Activated naive CD8-positive, alpha-beta T cell treated with anti-CD3 and anti-CD28 coated beads for 36 hours (primary cell): ENCODE results near the gene LAMB1. TPM values are rescaled to one million over a fixed set of nuclear protein-coding genes. Genes with fewer than 3 reads are reported as not detected.
"Not testable (repeated sequence)": the region's sequence is repeated elsewhere in the genome, so short reads cannot be mapped to it uniquely, and the experiment has no call there.

Experiments
- DNase-seq: peaks from one replicate; pipeline ENCODE4 v3.0.0; 2021
- H3K27ac Mint-ChIP-seq: one replicate; pipeline ENCODE4 v1.8.0; 2022; ENCODE audit warnings: mild to moderate bottlenecking, moderate library complexity, mixed read lengths
- H3K27me3 Mint-ChIP-seq: one replicate; pipeline ENCODE4 v1.8.0; 2022; ENCODE audit warnings: mild to moderate bottlenecking, mixed read lengths
- H3K36me3 Mint-ChIP-seq: one replicate; pipeline ENCODE4 v1.8.0; 2021; ENCODE audit warnings: mild to moderate bottlenecking, mixed read lengths
- H3K4me1 Mint-ChIP-seq: one replicate; pipeline ENCODE4 v1.8.0; 2021; ENCODE audit warnings: mixed read lengths
- H3K4me3 Mint-ChIP-seq: one replicate; pipeline ENCODE4 v1.8.0; 2022; ENCODE audit warnings: mild to moderate bottlenecking, moderate library complexity, mixed read lengths
- H3K9me3 Mint-ChIP-seq: one replicate; pipeline ENCODE4 v1.8.0; 2022; ENCODE audit warnings: mixed read lengths
- total RNA-seq, 2 experiments: library from RNA; stranded (reverse); gene quantifications; one replicate each; pipeline ENCODE4 v1.2.3, GENCODE V29; 2021

The LAMB1 gene
- total RNA-seq, 2 experiments from 2014 or later = 0.16 to 0.32 TPM

- H3K27me3 Mint-ChIP-seq = peaks cover 4% of the 10 kb centered on the region
- H3K36me3 Mint-ChIP-seq = no peaks in the 10 kb centered on the region
- H3K4me3 Mint-ChIP-seq = no peak overlapping the region
- DNase-seq = no peak
- H3K9me3 Mint-ChIP-seq = no peaks in the 10 kb centered on the region
- H3K27ac Mint-ChIP-seq = no peak overlapping the region
- no peaks in the 10 kb centered on the region for H3K4me1 Mint-ChIP-seq
Measured at GRCh38 chr7:107972941-107973376, 30.0 kb downstream of the LAMB1 start.

GRCh38 chr7:107972075-107972482 is 30.9 kb downstream of the LAMB1 start:
- peaks cover 4% of the 10 kb centered on the region for H3K27me3 Mint-ChIP-seq

GRCh38 chr7:107971613-107972012 is 31.3 kb downstream of the LAMB1 start:
- Mint-ChIP-seq H3K36me3 (no peaks in the 10 kb centered on the region), H3K9me3 (no peaks in the 10 kb centered on the region), H3K27ac (no peak overlapping the region), H3K27me3 (peaks cover 3% of the 10 kb centered on the region), H3K4me1 (no peaks in the 10 kb centered on the region), H3K4me3 (no peak overlapping the region)
- DNase-seq = no peak

More at GRCh38 chr7:107972075-107972482, 30.9 kb downstream of the LAMB1 start:
- Mint-ChIP-seq H3K9me3 (no peaks in the 10 kb centered on the region), H3K27ac (no peak overlapping the region), H3K4me3 (no peak overlapping the region), H3K4me1 (no peaks in the 10 kb centered on the region), H3K36me3 (no peaks in the 10 kb centered on the region)
- DNase-seq = no peak

- no peaks in the 10 kb centered on the region for H3K27me3 Mint-ChIP-seq
- no peaks in the 10 kb centered on the region for H3K36me3 Mint-ChIP-seq
- no peaks in the 10 kb centered on the region for H3K4me1 Mint-ChIP-seq
- no peak overlapping the region for H3K27ac Mint-ChIP-seq
- H3K4me3 Mint-ChIP-seq = no peak overlapping the region
- no peaks in the 10 kb centered on the region for H3K9me3 Mint-ChIP-seq
- DNase-seq = no peak
Measured at GRCh38 chr7:107971100-107971499, 31.9 kb downstream of the LAMB1 start.

GRCh38 chr7:107969856-107970255 is 33.1 kb downstream of the LAMB1 start:
- no peak overlapping the region for H3K4me3 Mint-ChIP-seq
- no peaks in the 10 kb centered on the region for H3K9me3 Mint-ChIP-seq
- H3K4me1 Mint-ChIP-seq = no peaks in the 10 kb centered on the region
- no peaks in the 10 kb centered on the region for H3K36me3 Mint-ChIP-seq
- H3K27me3 Mint-ChIP-seq = no peaks in the 10 kb centered on the region
- H3K27ac Mint-ChIP-seq = no peak overlapping the region
- no peak for DNase-seq

GRCh38 chr7:107968449-107968848 is 34.5 kb downstream of the LAMB1 start:
- DNase-seq = no peak

GRCh38 chr7:107967420-107967819 is 35.5 kb downstream of the LAMB1 start:
- no peak for DNase-seq
- H3K4me1 Mint-ChIP-seq = no peaks in the 10 kb centered on the region
- H3K27me3 Mint-ChIP-seq = no peaks in the 10 kb centered on the region
- H3K9me3 Mint-ChIP-seq = no peaks in the 10 kb centered on the region
- no peak overlapping the region for H3K4me3 Mint-ChIP-seq
- H3K36me3 Mint-ChIP-seq = no peaks in the 10 kb centered on the region
- H3K27ac Mint-ChIP-seq = no peak overlapping the region

More at GRCh38 chr7:107968449-107968848, 34.5 kb downstream of the LAMB1 start:
- Mint-ChIP-seq H3K9me3 (no peaks in the 10 kb centered on the region), H3K27me3 (no peaks in the 10 kb centered on the region), H3K27ac (no peak overlapping the region), H3K4me3 (no peak overlapping the region), H3K36me3 (no peaks in the 10 kb centered on the region), H3K4me1 (no peaks in the 10 kb centered on the region)

GRCh38 chr7:107966711-107967110 is 36.2 kb downstream of the LAMB1 start:
- Mint-ChIP-seq H3K27me3 (no peaks in the 10 kb centered on the region), H3K36me3 (no peaks in the 10 kb centered on the region), H3K4me3 (no peak overlapping the region), H3K9me3 (no peaks in the 10 kb centered on the region), H3K4me1 (no peaks in the 10 kb centered on the region), H3K27ac (no peak overlapping the region)
- DNase-seq = no peak

GRCh38 chr7:107964510-107964909 is 38.5 kb downstream of the LAMB1 start:
- Mint-ChIP-seq H3K9me3 (no peaks in the 10 kb centered on the region), H3K27me3 (no peaks in the 10 kb centered on the region), H3K4me3 (no peak overlapping the region), H3K4me1 (no peaks in the 10 kb centered on the region), H3K27ac (no peak overlapping the region), H3K36me3 (no peaks in the 10 kb centered on the region)
- DNase-seq = no peak

- H3K36me3 Mint-ChIP-seq = no peaks in the 10 kb centered on the region
- H3K27ac Mint-ChIP-seq = no peak overlapping the region
- peaks cover 10% of the 10 kb centered on the region for H3K27me3 Mint-ChIP-seq
- no peak overlapping the region for H3K4me3 Mint-ChIP-seq
- H3K4me1 Mint-ChIP-seq = no peaks in the 10 kb centered on the region
- no peaks in the 10 kb centered on the region for H3K9me3 Mint-ChIP-seq
- no peak for DNase-seq
Measured at GRCh38 chr7:107962817-107963216, 40.1 kb downstream of the LAMB1 start.

- no peaks in the 10 kb centered on the region for H3K36me3 Mint-ChIP-seq
- H3K27ac Mint-ChIP-seq = no peak overlapping the region
Measured at GRCh38 chr7:107961405-107961804, 41.6 kb downstream of the LAMB1 start.

GRCh38 chr7:107960272-107960671 is 42.7 kb downstream of the LAMB1 start:
- H3K27me3 Mint-ChIP-seq = peaks cover 16% of the 10 kb centered on the region
- H3K4me1 Mint-ChIP-seq = no peaks in the 10 kb centered on the region
- DNase-seq = no peak
- no peaks in the 10 kb centered on the region for H3K36me3 Mint-ChIP-seq
- H3K4me3 Mint-ChIP-seq = no peak overlapping the region
- H3K27ac Mint-ChIP-seq = no peak overlapping the region
- no peaks in the 10 kb centered on the region for H3K9me3 Mint-ChIP-seq

More at GRCh38 chr7:107961405-107961804, 41.6 kb downstream of the LAMB1 start:
- DNase-seq = no peak
- H3K9me3 Mint-ChIP-seq = no peaks in the 10 kb centered on the region
- peaks cover 15% of the 10 kb centered on the region for H3K27me3 Mint-ChIP-seq
- no peaks in the 10 kb centered on the region for H3K4me1 Mint-ChIP-seq
- no peak overlapping the region for H3K4me3 Mint-ChIP-seq

GRCh38 chr7:107959527-107959898 is 43.4 kb downstream of the LAMB1 start:
- Mint-ChIP-seq H3K36me3 (no peaks in the 10 kb centered on the region), H3K4me3 (no peak overlapping the region), H3K4me1 (no peaks in the 10 kb centered on the region), H3K27me3 (peaks cover 16% of the 10 kb centered on the region), H3K9me3 (no peaks in the 10 kb centered on the region), H3K27ac (no peak overlapping the region)
- DNase-seq = no peak

- Mint-ChIP-seq H3K27ac (no peak overlapping the region), H3K9me3 (no peaks in the 10 kb centered on the region), H3K4me1 (no peaks in the 10 kb centered on the region), H3K27me3 (peaks cover 16% of the 10 kb centered on the region), H3K4me3 (no peak overlapping the region), H3K36me3 (no peaks in the 10 kb centered on the region)
- no peak for DNase-seq
Measured at GRCh38 chr7:107958764-107959526, 44.0 kb downstream of the LAMB1 start.

- Mint-ChIP-seq H3K4me1 (no peaks in the 10 kb centered on the region), H3K27ac (no peak overlapping the region), H3K27me3 (peaks cover 16% of the 10 kb centered on the region), H3K4me3 (no peak overlapping the region), H3K36me3 (no peaks in the 10 kb centered on the region), H3K9me3 (no peaks in the 10 kb centered on the region)
- no peak for DNase-seq
Measured at GRCh38 chr7:107957436-107957835, 45.5 kb downstream of the LAMB1 start.

GRCh38 chr7:107956950-107957349 is 46.0 kb downstream of the LAMB1 start:
- H3K27ac Mint-ChIP-seq, H3K9me3 Mint-ChIP-seq, H3K4me3 Mint-ChIP-seq, H3K4me1 Mint-ChIP-seq, DNase-seq, H3K36me3 Mint-ChIP-seq: not testable (repeated sequence)
- H3K27me3 Mint-ChIP-seq = peaks cover 16% of the 10 kb centered on the region
